Lung (tissue), 5 donors: ENCODE measurements around the gene KCNK18. TPM values are rescaled to one million over a fixed set of nuclear protein-coding genes. Genes with fewer than 3 reads are reported as not detected.

Experiments used
- polyA plus RNA-seq, 2 donors: library from polyadenylated mRNA; stranded (reverse); fragments of 200-250 nt; gene quantifications; one replicate each; pipeline ENCODE4 v1.2.1, GENCODE V29; 2013
- small RNA-seq: library from RNA; depleted of rRNA; stranded (forward); fragments of <200 nt; gene quantifications from one replicate; pipeline ENCODE3, GENCODE V24; 2014; ENCODE audit warnings: low replicate concordance
- total RNA-seq, 2 donors: library from RNA; depleted of rRNA in 1 of 2; stranded (reverse); fragments of >200 nt in 1 of 2; gene quantifications; one replicate each; pipeline ENCODE4 v1.2.1, GENCODE V29; 2014 to 2021
- donor health status: Bipolar disorder and iron deficiency.
- donor health status: healthy.
- donor health status: DM: yes; HTN: yes; CAD: no.

KCNK18 gene
- total and polyA plus RNA-seq, 4 donors = not detected

Small RNAs within 50 kb of the gene (small RNA-seq; reads per million reads assigned to genes)
- gene MIR3663 = not detected

Other genes starting within 250 kb of the KCNK18 start
- gene SHTN1, start 192.3 kb upstream of the KCNK18 start, total RNA-seq = 10 to 100 TPM; 14.4 to 28.4 TPM
- 10 to 100 TPM; 14.0 to 19.0 TPM for gene SHTN1, start 192.3 kb upstream of the KCNK18 start, polyA plus RNA-seq
- not detected for gene VAX1, start 59.2 kb upstream of the KCNK18 start, total RNA-seq
- gene VAX1, start 59.2 kb upstream of the KCNK18 start, polyA plus RNA-seq = not detected
- 1 to 10 TPM in 1 of 2 donors, under 1 TPM in 1; 0.71 to 3.7 TPM for gene SLC18A2, start 43.6 kb downstream of the KCNK18 start, total RNA-seq
- gene SLC18A2, start 43.6 kb downstream of the KCNK18 start, polyA plus RNA-seq = under 1 TPM; 0.21 to 0.59 TPM
- gene PDZD8, start 178.0 kb downstream of the KCNK18 start, total RNA-seq = 10 to 100 TPM; 27.5 to 32.0 TPM
- 10 to 100 TPM in 1 of 2 donors, 1 to 10 TPM in 1; 3.7 to 11.0 TPM for gene PDZD8, start 178.0 kb downstream of the KCNK18 start, polyA plus RNA-seq